GM19238 (cell line): Measurements from ENCODE around the gene ING5.
"Not testable (repeated sequence)": the region's sequence is repeated elsewhere in the genome, so short reads cannot be mapped to it uniquely, and the experiment has no call there.

Experiments used
- DNase-seq: peaks from one replicate; pipeline ENCODE4 v3.0.0; 2011; ENCODE audit warnings: low spot score; ENCODE audit not compliant: insufficient read length

ING5 gene

DNA sequence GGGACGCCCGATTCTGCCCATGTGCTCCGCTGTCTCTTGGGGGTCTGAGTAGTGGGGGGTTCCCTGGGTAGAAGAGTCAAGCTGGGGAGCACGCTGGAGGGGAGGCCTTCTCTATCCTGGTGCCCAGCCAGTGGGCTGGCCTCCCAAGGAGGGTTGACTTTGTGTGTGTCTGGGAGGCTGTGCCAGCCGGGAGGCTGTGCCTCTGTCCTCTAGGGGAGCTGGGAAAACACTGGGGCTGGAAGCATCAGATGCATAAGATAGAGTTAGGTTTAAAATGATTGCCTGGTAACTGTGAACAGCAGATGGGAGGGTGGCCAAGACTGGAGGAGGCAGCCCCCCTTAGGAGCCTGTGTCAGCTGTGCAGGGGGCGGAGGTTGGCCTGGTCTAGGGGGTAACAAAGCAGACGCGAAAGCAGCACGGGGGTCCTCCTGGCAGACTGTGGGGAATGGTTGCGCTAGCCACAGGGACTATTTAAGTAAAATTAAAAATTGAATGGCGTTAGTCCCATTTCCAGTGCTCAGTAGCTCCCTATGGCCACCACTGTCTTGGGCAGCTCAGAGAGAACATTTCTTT lies 1.3 kb downstream of the ING5 start:
- no peak for DNase-seq

DNA sequence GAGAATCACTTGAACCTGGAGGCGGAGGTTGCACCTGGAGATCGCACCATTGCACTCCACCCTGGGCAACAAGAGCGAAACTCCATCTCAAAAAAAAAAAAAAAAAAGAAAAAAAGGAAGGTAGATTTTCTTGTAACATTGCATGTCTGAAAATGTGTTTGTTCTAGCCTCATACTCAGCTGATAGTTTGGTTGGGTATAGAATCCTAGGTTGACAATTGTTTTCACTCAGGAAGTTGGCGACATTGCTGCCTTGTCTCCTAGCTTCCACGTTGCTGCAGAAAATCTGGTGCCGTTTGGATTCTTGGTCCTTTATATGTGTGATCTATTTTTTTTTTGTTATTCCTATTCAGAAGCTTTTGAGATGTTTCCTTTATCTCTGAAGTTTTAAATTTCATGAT lies 4.7 kb downstream of the ING5 start:
- no peak for DNase-seq

DNA sequence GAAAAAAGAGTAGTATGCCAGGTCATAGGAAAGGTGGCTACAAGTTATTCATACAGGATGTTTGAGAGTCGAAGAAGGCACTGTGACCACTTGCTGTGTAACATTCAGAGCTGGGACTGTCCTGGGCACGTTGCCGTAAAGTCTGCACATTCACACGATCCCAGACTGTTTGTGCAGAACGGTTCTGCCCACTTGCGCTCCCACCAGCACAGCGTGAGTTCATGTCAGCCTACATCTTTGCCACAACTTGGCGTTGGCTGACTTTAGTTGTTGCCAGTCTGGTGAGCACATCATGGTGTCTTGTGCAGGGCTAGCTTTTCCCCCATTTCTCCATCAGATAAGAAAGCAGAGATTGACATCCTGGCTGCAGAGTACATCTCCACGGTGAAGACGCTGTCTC lies 7.0 kb downstream of the ING5 start:
- DNase-seq: no peak

DNA sequence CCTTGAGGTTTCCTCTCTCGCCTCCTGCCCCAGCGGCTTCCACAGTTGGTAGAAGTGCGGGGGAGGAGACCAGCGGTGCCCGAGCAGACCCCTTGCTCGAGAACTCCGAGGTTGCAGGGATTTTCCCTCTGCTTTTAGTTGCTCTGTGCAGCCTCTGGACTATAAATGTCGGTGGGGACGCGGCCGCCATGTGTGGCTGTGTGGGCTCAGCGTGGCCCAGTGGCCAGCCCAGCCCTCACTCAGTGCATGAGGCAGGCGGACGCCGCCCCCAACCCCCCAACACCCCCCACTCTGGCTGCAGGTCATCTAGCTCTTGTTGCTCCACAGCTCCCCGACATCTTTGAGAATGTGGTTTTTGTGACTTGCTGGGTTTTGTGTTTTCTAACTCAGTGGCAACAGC lies 17.3 kb downstream of the ING5 start:
- DNase-seq: no peak

DNA sequence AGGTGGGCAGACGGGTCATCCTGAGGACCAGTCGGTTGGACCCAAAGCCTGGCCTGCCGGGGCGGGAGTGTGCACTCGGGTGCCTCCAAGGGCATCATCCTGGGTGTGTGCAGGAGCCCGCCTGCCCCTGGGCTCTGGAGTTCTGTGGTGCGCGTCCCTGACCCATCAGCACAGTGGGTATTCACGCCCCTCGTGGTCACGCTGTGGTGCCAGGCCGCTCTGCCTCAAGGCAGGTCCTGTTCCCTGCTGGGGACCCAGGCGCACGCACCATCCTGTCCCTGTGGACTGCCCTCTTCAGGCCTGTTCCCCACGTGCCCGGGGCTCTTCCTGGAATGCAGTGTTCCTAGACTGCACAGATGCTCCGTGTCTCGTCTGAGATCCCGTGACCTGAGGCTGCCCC lies 18.3 kb downstream of the ING5 start:
- no peak for DNase-seq

DNA sequence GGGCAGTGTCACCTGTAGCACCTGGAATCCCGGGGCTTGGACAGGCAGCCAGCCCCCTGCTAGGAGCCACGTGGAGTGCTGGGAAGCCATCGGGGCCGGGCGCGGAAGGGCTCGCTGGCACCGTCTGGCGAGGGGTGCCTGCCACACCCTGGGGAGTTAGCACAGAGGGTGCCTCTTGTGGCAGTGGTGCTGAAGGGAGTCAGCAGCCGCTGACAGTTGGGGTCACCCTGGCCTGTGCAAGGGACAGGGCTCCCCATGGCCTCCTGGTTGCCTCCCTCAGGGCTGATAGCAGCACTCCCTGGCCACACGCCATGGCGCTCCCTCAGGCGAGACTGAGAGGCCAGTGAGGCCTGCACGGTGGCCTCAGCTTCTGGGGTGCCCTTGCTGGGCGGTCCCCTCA lies 18.7 kb downstream of the ING5 start:
- no peak for DNase-seq

DNA sequence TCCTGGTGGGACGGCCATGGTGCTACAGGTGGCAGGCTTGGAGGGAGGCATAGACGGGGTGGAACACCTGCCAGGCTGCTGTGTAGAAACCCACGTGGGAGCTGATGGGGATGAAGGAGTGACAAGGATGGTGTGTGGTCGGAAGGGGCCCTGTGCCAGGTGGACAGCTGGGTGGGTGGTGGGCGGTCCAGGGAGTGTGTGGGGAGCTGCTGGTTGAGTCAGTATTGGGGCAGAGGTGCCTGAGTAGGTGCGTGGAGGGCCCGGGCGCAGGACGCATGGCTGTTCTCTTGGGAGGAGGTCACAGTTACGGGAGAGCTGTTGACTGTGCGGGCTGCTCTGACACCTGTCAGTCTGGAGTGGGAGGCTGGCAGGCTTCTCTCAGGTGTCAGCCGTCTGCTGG lies 20.0 kb downstream of the ING5 start:
- no peak for DNase-seq

DNA sequence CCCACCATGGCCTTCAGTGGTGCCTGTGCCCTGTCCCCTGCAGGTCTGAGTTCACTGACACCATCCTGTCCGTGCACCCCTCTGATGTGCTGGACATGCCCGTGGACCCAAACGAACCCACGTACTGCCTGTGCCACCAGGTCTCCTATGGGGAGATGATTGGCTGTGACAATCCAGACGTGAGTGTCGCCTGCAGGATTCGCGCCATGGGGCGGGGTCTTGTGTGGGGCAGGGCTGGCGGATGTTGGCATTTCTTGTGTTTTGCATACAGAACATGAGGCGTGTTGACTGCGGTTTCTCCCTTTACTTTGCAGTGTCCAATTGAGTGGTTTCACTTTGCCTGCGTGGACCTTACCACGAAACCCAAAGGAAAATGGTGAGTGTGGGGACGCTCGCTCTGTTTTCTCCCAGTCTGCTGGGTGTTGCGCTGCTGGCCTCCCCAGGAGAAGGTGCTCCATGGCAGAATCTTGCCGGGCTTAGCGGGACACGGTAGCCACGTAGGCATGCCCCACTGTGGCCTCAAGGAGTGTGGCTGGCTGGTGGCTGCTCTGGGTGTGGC lies 21.1 kb downstream of the ING5 start:
- no peak for DNase-seq

DNA sequence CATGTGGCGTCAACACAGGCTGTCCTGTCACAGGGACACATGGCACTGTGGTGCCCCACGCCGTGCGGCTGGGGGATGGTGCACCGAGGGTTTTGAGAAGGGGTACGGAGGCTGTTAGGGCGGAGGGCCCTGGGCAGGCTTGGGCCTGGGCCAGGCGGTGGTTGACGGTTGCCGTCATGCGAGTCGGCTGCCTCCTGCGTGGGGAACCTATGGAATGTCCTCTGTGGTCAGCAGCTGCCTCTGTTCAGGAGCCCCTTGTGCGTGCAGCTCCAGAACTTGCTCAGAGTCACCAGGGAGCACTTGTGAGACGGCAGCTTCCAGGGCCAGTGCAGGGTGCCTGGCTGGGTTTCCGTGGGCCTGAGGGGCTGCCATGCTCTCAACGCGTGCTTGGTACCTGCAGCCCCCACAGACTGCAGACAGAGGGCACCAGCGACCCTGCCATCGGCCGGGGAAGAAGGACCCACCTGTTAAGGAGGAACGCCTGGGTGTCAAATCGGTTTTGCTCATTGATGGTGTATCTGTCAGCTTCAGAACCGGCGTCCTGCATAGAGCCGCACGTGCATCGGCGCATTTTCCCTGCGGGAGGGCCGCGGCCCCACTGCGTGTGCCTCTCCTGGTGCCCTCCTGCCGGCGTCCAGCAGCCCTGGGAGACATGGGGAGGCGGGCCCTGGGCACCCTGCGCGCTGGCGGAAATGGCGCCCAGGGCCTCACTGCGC lies 22.6 kb downstream of the ING5 start:
- no peak for DNase-seq

DNA sequence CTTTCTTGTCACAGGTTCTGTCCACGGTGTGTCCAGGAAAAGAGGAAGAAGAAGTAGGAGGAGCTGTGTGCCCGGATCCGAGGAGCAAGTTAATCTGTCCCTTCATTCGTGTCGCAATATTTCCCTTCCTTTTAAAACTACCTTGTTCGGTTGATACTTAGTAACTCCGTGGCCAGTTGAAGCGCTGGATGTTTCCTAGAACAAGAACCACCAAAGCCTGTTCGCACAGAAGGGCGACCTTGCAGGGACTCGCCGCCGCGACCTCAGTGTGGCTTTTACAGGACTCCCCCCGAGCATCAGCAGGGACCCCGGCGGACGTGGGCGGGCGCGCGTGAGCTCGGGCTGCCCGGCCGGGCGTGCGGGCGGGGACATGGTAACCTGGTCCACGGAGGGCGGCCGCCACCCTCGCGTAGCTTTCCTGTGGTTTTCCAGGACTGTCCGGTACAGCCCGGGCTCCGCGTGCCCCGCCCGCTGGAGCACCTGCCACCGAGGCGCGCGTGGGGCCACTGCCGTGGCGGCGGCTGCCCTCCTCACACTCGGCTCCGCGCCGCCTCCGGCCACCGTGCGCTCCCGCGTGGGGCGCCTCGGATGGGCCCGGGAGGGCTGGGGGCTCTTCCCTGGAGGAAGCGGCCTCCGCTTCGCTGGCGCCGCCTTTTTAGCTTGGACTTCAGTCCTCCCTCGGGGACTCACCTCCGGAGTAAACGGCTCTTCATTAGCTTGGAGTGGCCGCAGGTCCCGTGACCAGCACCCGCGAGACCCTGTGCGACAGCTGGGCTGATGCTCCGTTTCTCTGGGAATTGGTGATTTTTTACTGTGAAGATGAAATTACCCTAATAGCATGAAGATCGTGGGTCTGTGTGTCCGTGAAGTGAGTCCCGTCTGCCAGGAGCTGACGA lies 23.4 kb downstream of the ING5 start:
- DNase-seq: no peak

DNA sequence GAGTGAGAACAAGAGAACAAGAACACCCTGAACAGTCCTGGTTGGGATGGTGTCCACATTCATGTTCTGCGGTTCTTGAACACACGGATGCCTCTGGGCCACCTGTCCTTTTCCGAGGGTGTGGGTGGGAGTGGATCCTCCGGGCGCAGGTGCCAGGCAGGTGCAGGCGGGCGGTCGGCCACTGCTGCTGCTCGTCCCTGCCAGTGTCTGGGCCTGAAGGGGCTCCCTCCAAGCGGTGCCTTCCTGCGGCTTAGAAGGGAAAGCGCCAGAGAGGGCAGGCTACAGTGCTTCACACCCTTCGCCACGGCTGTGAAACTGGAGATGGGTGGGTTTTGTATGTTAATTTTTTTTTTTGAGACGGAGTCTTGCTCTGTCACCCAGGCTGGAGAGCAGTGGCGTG lies 24.6 kb downstream of the ING5 start:
- no peak for DNase-seq

DNA sequence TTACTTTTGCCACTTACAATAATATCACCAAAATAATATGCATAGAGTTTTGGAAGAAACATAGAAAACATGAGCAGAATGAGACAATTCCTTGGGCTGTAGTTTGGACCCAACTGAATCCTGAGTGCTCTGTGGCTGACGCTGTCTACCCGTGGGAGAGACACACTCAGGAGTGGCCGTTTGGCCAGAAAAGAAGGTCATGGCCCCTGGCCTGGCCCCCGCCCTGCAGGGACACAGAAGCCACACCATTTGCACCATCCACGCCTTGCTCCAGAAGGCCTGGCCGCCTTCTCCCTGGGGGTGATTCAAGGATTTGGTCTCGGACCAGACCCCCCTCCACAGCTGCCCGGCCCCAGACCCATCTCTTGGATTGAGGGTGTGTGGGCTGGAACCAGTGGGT lies 26.2 kb downstream of the ING5 start:
- DNase-seq: no peak

DNA sequence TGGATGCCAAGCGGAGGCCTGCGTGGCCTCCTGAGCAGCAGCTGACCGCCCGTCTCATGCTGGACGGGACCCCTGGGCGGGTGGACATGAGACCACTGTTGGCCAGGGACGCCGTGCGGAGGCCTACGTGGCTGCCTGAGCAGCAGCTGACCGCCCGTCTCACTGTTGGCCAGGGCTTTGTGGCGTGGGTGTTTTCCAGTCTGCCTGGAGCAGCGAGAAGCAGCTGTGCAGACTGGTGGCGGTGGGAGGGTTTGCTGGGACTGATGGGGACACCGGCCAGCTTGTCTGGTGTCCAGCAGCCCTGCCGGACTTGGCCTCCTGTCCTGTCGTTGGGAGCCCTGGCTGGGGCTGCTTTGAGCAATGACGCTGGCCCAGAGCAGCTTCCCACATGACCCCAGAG lies 26.8 kb downstream of the ING5 start:
- no peak for DNase-seq

DNA sequence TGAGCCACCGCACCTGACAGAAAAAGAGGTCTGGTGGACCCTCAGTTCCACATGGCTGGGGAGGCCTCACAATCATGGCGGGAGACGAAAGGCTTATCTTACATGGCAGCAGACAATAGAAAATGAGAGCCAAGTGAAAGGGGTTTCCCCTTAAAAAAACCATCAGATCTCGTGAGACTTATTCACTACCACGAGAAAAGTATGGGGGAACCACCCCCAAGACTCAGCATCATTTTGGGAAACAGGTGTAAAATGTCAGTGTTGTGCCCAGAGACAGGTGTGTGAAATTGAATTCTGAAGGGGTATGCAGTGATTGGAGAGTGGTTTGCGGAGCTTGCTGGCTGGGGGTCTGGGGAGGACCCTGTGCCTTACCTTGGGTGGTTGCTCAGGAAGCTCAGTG lies 28.0 kb downstream of the ING5 start:
- no peak for DNase-seq

DNA sequence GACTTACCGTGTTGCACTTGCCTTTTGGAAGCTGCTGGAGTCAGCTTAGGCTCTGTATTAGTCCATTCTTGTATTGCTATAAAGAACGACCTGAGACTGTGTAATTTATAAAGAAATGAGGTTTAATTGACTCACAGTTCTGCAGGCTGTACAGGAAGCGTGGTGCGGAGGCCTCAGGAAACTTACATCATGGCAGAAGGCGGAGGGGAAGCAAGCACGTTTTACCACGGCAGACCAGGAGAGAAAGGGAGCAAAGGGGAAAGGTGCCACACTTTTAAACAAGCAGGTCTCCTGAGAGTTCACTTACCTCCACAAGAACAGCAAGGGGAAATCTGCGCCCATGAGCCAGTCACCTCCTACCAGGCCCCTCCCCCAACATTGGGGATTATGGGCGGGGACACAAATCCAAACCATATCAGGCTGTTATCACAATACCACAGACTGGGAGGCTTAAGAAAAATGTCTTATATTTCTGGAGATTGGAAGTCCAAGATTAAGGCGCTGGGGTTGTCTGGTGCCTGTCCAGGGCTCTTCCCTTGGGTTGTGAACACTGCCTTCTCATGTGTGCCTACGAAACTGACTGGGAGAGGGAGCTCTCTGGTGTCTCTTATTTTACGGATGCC lies 28.9 kb downstream of the ING5 start:
- DNase-seq: no peak

DNA sequence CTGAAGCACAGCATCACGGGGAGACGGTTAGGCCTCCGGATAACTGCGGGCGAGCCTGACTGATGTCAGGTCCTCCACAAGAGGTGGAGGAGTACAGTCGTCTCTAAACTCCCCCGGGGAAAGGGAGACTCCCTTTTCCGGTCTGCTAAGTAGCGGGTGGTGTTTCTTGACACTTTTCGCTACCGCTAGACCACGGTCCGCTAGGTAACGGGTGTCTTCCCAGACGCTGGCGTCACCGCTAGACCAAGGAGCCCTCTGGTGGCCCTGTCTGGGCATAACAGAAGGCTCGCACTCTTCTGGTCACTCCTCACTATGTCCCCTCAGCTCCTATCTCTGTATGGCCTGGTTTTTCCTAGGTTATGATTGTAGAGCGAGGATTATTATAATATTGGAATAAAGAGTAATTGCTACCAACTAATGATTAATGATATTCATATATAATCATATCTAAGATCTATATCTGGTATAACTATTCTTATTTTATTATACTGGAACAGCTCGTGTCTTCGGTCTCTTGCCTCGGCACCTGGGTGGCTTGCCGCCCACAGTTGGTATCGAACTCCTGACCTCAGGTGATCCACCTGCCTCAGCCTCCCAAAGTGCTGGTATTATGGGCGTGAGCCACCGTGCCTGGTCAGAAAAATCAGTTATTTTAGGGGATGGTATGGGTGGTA lies 30.8 kb downstream of the ING5 start:
- DNase-seq: not testable (repeated sequence)

DNA sequence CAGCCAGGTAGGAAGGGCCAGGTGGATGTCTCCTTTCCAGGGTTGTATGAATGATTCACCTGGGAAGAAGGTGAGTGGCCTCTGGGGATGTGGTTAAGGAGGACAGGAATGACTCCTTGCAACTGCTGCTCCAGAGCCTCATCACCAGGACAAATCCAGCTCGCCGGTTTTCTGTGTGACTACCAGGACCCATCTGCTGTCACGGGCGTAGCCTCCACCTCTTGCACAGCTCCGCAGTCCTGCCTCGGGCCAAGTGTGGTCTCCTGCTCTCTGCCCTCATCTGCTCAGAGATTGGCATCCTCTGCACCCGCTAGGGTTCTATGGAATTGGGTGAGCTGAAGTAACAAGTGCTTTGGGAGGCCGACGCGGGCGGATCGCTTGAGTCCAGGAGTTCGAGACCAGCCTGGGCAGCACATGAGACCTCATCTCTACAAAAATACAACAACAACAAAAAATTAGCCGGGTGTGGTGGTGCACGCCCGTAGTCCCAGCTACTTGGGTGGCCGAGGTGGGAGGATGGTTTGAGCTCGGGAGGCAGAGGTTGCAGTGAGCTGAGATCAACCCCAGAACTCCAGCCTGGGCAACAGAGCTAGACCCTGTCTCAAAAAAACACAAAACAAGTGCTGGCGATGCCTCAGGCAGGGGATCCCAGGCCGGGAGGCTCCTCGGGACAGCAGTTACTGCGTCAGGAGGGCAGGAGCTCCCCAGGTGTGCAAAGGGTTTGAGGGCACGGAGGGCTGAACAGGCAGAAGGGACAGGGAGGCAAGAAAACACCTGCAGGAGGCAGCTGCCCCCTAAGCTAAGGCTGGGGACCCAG lies 31.8 kb downstream of the ING5 start:
- DNase-seq: no peak

DNA sequence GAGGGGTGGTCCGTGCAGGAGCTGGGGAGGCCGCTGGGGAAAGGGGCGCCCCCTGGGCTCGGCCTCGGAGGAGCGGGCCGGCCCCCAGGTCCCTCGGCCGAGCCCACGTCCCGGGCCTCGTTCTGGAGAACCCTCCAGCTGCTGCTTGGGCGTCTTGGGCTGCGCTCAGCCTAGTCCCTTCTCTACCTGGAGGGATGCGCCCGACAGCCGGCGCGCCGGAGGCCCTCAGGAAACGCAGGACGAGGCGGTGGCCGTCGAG lies 32.3 kb downstream of the ING5 start:
- peak; percentile 39 for DNase-seq

DNA sequence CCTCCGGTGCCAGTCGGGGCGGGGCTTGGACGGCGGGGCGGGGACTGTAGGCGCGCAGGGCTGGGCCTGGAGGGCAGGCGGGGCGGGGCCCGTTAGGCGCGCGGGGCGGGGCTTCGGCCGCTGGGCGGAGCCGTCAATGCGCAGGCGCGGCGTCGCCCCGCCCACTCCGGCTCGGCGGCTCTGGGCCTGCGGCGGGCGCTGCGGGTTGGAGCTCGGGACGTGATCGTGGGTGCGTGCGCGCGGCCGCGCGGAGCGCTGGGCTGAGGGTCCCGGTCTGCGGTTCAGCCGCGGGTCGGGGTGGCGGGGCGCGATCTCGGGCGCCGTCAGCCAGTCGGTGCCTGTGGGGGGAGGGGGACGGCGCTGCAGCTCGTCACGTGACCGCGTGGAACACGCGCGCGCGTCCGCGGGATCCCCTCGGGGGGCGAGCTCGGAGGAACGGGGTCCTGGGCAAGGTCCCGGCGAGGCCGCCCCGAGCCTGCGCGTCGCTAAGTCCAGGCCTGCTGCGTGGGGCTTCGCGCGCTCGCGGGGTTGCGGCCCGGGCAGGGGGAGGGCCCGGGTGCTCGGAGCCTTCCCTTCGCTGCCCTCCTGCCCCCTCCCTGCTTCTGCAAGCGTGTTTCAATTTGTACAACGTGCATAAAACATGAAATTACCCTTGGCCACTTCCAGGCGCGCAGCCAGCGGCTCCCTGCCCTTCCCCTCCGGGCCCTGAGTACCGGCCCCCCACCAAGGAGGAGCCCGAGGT lies 32.8 kb downstream of the ING5 start, which contains the start of gene D2HGDH:
D2HGDH (plus strand) TSS at position 164 of the 742 bp plus-strand sequence. CDS start 595 bp downstream, outside the sequence.
- DNase-seq: peak; percentile 94

DNA sequence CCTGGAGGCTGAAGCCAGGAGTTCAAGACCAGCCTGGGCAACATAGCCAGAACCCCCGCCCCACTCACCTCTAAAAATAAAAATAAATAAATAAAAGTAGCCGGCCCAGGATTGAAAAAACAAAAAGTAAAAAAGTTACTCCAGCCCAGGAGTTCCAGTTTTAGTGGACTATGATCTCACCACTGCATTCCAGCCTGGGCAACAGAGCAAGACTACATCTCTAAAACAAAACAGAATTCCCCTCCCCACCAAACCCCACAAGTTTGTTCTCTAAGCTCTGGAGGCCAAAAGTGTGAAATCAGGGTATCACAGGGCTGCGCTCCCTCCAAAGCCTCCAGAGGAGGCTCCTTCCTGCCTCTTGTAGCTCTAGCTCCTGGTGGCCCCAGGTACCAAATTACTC lies 34.3 kb downstream of the ING5 start:
- DNase-seq: no peak
